Osteoblast (primary cell): ENCODE results near the gene DBN1. TPM values are rescaled to one million over a fixed set of nuclear protein-coding genes. Genes with fewer than 3 reads are reported as not detected.

Experiments used
- DNase-seq: peaks from one replicate; pipeline ENCODE4 v3.0.0; 2011; ENCODE audit warnings: low spot score, mixed read lengths; ENCODE audit not compliant: insufficient read length; ENCODE audit errors: missing footprints
- H2AFZ ChIP-seq: 2 replicates; pipeline ENCODE4 v1.6.0; 2011; ENCODE audit warnings: mild to moderate bottlenecking, low read length
- H3K27ac ChIP-seq: 2 replicates; pipeline ENCODE4 v1.5.1; 2011; ENCODE audit warnings: mild to moderate bottlenecking, low read depth, low read length, moderate library complexity
- H3K27me3 ChIP-seq: 2 replicates; pipeline ENCODE4 v1.6.0; 2012; ENCODE audit warnings: mild to moderate bottlenecking, control low read depth, inconsistent platforms, low read length, moderate library complexity; ENCODE audit not compliant: insufficient read depth
- H3K36me3 ChIP-seq: 2 replicates; pipeline ENCODE4 v1.5.1; 2011; ENCODE audit warnings: mild to moderate bottlenecking, low read length, control low read depth, moderate library complexity; ENCODE audit not compliant: insufficient read depth
- H3K4me1 ChIP-seq: 2 replicates; pipeline ENCODE4 v1.5.1; 2011; ENCODE audit warnings: mild to moderate bottlenecking, low read length, control low read depth, moderate library complexity; ENCODE audit not compliant: insufficient read depth
- H3K4me2 ChIP-seq: 2 replicates; pipeline ENCODE4 v1.6.0; 2011; ENCODE audit warnings: mild to moderate bottlenecking, low read length; ENCODE audit not compliant: insufficient read depth
- H3K4me3 ChIP-seq: fragments of 200-600 bp; sonication (generic); 3 replicates; pipeline ENCODE4 v1.5.1; 2012; ENCODE audit warnings: mild to moderate bottlenecking, low read length, inconsistent platforms; ENCODE audit not compliant: insufficient read depth
- H3K79me2 ChIP-seq: 2 replicates; pipeline ENCODE4 v1.6.0; 2012; ENCODE audit warnings: mild to moderate bottlenecking, low read length, control low read depth, inconsistent platforms; ENCODE audit not compliant: insufficient read depth
- H3K9me3 ChIP-seq: 2 replicates; pipeline ENCODE4 v1.5.1; 2011; ENCODE audit warnings: low read depth, low read length, control low read depth
- H4K20me1 ChIP-seq: 2 replicates; pipeline ENCODE4 v1.6.0; 2012; ENCODE audit warnings: mild to moderate bottlenecking, low read length, control low read depth; ENCODE audit not compliant: insufficient read depth
- total RNA-seq: library from RNA; depleted of rRNA; stranded (reverse); fragments of >200 nt; gene quantifications from 2 replicates; pipeline ENCODE4 v1.2.3, GENCODE V29; 2012
- TF ChIP-seq, protein P1 (sequence below): IDR thresholded peaks from 2 replicates; pipeline ENCODE4 v1.5.1; 2011; ENCODE audit warnings: mild to moderate bottlenecking, low read depth, low read length, moderate library complexity; ENCODE audit errors: extremely low read depth

The DBN1 gene
- total RNA-seq, 1 donor = 139 TPM

DNA sequence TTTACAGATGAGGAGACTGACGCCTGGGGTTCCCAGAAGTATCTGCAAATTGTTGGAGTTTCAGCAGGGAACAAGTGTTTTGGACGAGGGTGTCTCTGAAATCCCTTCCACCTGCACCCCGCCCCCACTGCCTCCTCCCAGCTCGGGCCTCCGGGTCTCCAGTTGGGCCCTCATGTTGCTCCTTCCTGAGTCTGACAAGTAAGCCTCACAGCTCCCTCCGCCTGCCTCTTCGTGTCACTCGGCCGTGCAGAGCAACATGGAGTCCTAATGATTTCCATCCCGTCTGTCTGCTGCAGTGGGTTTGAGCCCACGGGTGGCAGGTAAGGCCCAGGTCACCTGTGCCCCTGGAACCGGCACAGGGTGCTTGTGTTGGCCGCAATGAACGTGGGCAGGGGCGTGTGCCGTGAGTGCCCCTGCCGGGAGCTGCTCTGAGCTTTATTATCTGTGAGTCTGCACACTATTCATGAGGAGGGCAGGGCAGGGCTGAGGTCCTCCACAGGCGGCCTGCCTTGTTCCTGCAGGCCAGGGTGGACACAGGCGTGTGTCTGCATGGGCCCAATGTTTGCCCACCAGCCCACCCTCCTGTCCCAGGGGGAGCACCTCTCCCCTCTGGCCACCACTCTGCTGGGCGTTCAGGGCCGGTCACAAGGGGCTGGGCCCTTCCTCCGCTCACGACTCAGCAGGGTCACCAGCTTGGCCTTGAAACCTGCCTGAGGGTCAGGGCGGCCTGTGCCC, 30.1 kb upstream of the DBN1 start:
- DNase-seq = no peak
- TF ChIP-seq, protein P1, sequence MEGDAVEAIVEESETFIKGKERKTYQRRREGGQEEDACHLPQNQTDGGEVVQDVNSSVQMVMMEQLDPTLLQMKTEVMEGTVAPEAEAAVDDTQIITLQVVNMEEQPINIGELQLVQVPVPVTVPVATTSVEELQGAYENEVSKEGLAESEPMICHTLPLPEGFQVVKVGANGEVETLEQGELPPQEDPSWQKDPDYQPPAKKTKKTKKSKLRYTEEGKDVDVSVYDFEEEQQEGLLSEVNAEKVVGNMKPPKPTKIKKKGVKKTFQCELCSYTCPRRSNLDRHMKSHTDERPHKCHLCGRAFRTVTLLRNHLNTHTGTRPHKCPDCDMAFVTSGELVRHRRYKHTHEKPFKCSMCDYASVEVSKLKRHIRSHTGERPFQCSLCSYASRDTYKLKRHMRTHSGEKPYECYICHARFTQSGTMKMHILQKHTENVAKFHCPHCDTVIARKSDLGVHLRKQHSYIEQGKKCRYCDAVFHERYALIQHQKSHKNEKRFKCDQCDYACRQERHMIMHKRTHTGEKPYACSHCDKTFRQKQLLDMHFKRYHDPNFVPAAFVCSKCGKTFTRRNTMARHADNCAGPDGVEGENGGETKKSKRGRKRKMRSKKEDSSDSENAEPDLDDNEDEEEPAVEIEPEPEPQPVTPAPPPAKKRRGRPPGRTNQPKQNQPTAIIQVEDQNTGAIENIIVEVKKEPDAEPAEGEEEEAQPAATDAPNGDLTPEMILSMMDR = no peak
- Histone ChIP-seq H4K20me1 (no peaks in the 10 kb centered on the region), H3K27me3 (no peaks in the 10 kb centered on the region), H3K4me3 (no peak overlapping the region), H3K4me2 (no peak overlapping the region), H3K4me1 (peaks cover 5% of the 10 kb centered on the region), H3K36me3 (no peaks in the 10 kb centered on the region), H2AFZ (no peak overlapping the region), H3K9me3 (no peaks in the 10 kb centered on the region), H3K79me2 (no peaks in the 10 kb centered on the region), H3K27ac (no peak overlapping the region)

DNA sequence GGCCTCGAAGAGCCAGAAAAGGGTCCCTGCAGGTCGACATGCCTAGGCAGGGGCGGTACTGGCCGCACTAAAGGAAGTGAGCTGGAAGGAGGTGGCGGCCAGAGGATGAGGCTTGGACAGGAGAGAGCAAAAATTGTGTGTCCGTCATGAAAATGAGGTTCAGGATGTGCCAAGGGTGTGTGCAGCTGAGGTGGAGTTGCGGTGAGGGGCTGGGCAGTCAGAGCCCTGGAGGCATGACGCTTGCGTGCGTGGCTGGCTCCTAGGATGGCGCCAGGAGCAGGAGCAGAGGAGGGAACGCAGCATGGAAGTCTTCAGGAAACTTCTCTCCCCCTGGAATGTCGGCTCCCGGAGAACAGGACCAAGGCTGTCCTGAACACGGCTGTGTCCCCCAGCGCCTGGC, 29.5 kb upstream of the DBN1 start:
- H3K9me3 ChIP-seq = no peaks in the 10 kb centered on the region
- no peaks in the 10 kb centered on the region for H3K36me3 ChIP-seq
- H3K79me2 ChIP-seq = no peaks in the 10 kb centered on the region
- no peak overlapping the region for H2AFZ ChIP-seq
- H3K4me3 ChIP-seq = no peak overlapping the region
- peaks cover 12% of the 10 kb centered on the region for H3K4me1 ChIP-seq
- no peaks in the 10 kb centered on the region for H4K20me1 ChIP-seq
- no peak for DNase-seq
- no peak overlapping the region for H3K27ac ChIP-seq
- H3K27me3 ChIP-seq = no peaks in the 10 kb centered on the region
- no peak overlapping the region for H3K4me2 ChIP-seq
- TF ChIP-seq, protein P1 = no peak

DNA sequence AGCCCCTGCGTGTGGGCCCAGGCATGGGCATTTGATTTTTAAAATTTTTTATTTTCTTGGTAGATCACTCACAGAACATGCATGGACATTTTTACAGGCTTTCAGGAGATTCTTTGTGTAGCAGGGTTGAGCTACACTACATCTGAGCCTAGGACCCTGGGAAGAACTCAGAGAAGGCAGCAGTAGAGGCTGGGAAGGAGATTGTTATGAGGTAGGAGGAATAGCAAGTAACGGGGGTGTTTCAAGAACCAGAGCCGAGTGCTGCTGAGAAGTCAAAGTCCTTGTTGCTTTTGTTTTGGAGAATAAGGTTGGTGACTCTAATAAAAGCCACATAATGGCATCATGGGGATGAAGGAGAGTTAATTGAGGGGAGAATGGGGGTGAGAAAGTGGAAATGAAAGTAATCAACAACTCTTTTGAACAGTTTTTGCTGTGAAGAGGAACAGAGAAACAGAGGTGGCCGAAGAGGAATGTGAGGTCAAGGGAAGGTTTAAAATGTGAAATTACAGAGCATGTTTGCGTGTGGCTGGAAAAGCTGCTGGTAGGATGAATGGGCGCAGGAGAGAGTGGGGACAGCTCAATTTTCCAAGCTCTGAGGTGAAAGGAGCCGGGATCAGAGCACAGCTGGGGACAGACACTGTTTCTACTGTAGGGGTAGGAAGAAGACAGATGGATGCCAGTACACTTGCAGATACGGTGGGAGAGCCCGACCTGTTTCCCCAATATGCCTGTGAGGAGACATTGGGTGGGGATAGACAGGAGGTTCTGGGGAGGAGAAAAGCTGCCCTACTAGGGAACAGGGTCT, 28.6 kb upstream of the DBN1 start:
- H3K4me2 ChIP-seq = no peak overlapping the region
- H3K79me2 ChIP-seq = no peaks in the 10 kb centered on the region
- no peaks in the 10 kb centered on the region for H3K27me3 ChIP-seq

More for the DNA sequence above, 28.6 kb upstream of the DBN1 start:
- H3K4me1 ChIP-seq = peaks cover 13% of the 10 kb centered on the region
- DNase-seq = peak; percentile 84
- no peaks in the 10 kb centered on the region for H3K9me3 ChIP-seq
- TF ChIP-seq, protein P1 = no peak
- H4K20me1 ChIP-seq = no peaks in the 10 kb centered on the region
- H2AFZ ChIP-seq = no peak overlapping the region
- H3K4me3 ChIP-seq = no peak overlapping the region
- H3K27ac ChIP-seq = no peak overlapping the region
- H3K36me3 ChIP-seq = no peaks in the 10 kb centered on the region
